Astrocyte (in vitro differentiated cells and primary cell): Measurements from ENCODE around the gene TLX1.

Source experiments
- CTCF ChIP-seq: IDR thresholded peaks from 2 replicates; pipeline ENCODE4 v1.5.1; 2011; ENCODE audit warnings: low read depth, mild to moderate bottlenecking, inconsistent platforms, low read length, moderate library complexity; ENCODE audit not compliant: insufficient read depth
- EZH2 ChIP-seq: IDR thresholded peaks from 2 replicates; pipeline ENCODE4 v1.6.1; 2012; ENCODE audit warnings: mild to moderate bottlenecking, low read length, inconsistent platforms; ENCODE audit not compliant: insufficient read depth

- TF ChIP-seq CTCF: no peak
- TF ChIP-seq EZH2: no peak
Measured at GRCh38 chr10:101121654-101122031, 9.5 kb upstream of the TLX1 start.
